Measurements from ENCODE around the gene RAB11FIP5. TPM values are rescaled to one million over a fixed set of nuclear protein-coding genes. Genes with fewer than 3 reads are reported as not detected.

The RAB11FIP5 gene
- total RNA-seq, 1 experiment from 2014 or later: 20.8 TPM

GRCh38 chr2:73111073-73112025 is 1.4 kb downstream of the RAB11FIP5 start:
- Histone ChIP-seq H3K4me2 (ENCODE audit: low read length) (peak overlapping the region; percentile 88), H3K4me1 (ENCODE audit: control insufficient read depth in 1 of 2, insufficient read depth in 2 of 2, low read length in 2 of 2) (peaks cover 20 to 30% of the 10 kb centered on the region in 2 experiments), H3K27me3 (ENCODE audit: insufficient read depth, low read length) (no peaks in the 10 kb centered on the region), H3K36me3 (ENCODE audit: control insufficient read depth in 1 of 2, insufficient read depth in 2 of 2, low read length in 2 of 2) (no peaks in the 10 kb centered on the region; a peak in 1 of 4 replicates), H2AFZ (ENCODE audit: low read depth, low read length, poor library complexity, severe bottlenecking) (no peak overlapping the region), H3K9me3 (ENCODE audit: control insufficient read depth in 1 of 2, insufficient read depth in 1 of 2, low read depth in 1 of 2, low read length in 2 of 2) (no peaks in the 10 kb centered on the region), H4K20me1 (ENCODE audit: insufficient read depth) (no peaks in the 10 kb centered on the region), H3K4me3 (replicated peaks in 1 of 2; ENCODE audit: low read depth in 1 of 2, low read length in 2 of 2) (peak overlapping the region; percentile 69 to 85), H3K9me2 (ENCODE audit: insufficient read depth) (no peaks in the 10 kb centered on the region), H3K27ac (ENCODE audit: low read depth, low read length) (peak overlapping the region; percentile 91), H3K9ac (ENCODE audit: low read length) (peak overlapping the region; percentile 91), H3K79me2 (ENCODE audit: insufficient read depth, low read length) (peaks cover 59% of the 10 kb centered on the region)
- POLR2A ChIA-PET: no interaction called here
- intact Hi-C loops (cut with micrococcal nuclease): no loop called here
- no peak for TF ChIP-seq TCF7L2 (IDR thresholded peaks at IDR 0.05; ENCODE audit: borderline replicate concordance, extremely low read depth, insufficient read depth, insufficient read length)
- TF ChIP-seq, protein P1, sequence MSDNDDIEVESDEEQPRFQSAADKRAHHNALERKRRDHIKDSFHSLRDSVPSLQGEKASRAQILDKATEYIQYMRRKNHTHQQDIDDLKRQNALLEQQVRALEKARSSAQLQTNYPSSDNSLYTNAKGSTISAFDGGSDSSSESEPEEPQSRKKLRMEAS (IDR thresholded peaks at IDR 0.05): 0 out of 2 replicates have a peak, but pooled peaks have one; percentile 30
- no peak for TF ChIP-seq EZH2 (IDR thresholded peaks at IDR 0.05)
- peak; percentile 43 for TF ChIP-seq POLR2AphosphoS5 (IDR thresholded peaks at IDR 0.05; ENCODE audit: low read depth, low read length)
- CTCF ChIA-PET: no interaction called here
- BruUV-seq (replicated peaks): TSS peak; percentile 53
- DNase-seq (ENCODE audit: low read depth, low spot score): peak; percentile 26
- ATAC-seq: peak; percentile 54
- RAD21 ChIA-PET (ENCODE audit: low non-redundant PET in 1 of 2, low total read pairs in 2 of 2, uncharacterized antibody in 2 of 2, unreplicated experiment in 2 of 2): no interaction called here

GRCh38 chr2:73110168-73111072 is 2.3 kb downstream of the RAB11FIP5 start:
- TF ChIP-seq JUND (IDR thresholded peaks at IDR 0.05): no peak
- TF ChIP-seq FOSL1 (IDR thresholded peaks at IDR 0.05; ENCODE audit: low read depth): no peak
- no peak for TF ChIP-seq SP1 (IDR thresholded peaks at IDR 0.05; ENCODE audit: low read depth)
- Histone ChIP-seq H3K4me3 (replicated peaks in 1 of 2; ENCODE audit: low read depth in 1 of 2, low read length in 2 of 2) (peak overlapping the region; percentile 69 to 85), H3K36me3 (ENCODE audit: control insufficient read depth in 1 of 2, insufficient read depth in 2 of 2, low read length in 2 of 2) (no peaks in the 10 kb centered on the region; a peak in 1 of 4 replicates), H4K20me1 (ENCODE audit: insufficient read depth) (no peaks in the 10 kb centered on the region), H3K9ac (ENCODE audit: low read length) (peak overlapping the region; percentile 91; the same call in 1 of the 2 replicates), H2AFZ (ENCODE audit: low read depth, low read length, poor library complexity, severe bottlenecking) (no peak overlapping the region), H3K27me3 (ENCODE audit: insufficient read depth, low read length) (no peaks in the 10 kb centered on the region), H3K9me3 (ENCODE audit: control insufficient read depth in 1 of 2, insufficient read depth in 1 of 2, low read depth in 1 of 2, low read length in 2 of 2) (no peaks in the 10 kb centered on the region), H3K27ac (ENCODE audit: low read depth, low read length) (peak overlapping the region; percentile 91), H3K9me2 (ENCODE audit: insufficient read depth) (no peaks in the 10 kb centered on the region), H3K79me2 (ENCODE audit: insufficient read depth, low read length) (peaks cover 66% of the 10 kb centered on the region), H3K4me2 (ENCODE audit: low read length) (peak overlapping the region; percentile 88), H3K4me1 (ENCODE audit: control insufficient read depth in 1 of 2, insufficient read depth in 2 of 2, low read length in 2 of 2) (peaks cover 20 to 34% of the 10 kb centered on the region in 2 experiments)
- ATAC-seq (no peak), DNase-seq (ENCODE audit: low read depth, low spot score) (no peak)
- POLR2A ChIA-PET: no interaction called here
- CTCF ChIA-PET: no interaction called here
- BruUV-seq (replicated peaks): no TSS peak
- intact Hi-C loops (cut with micrococcal nuclease): no loop called here
- RAD21 ChIA-PET (ENCODE audit: low non-redundant PET in 1 of 2, low total read pairs in 2 of 2, uncharacterized antibody in 2 of 2, unreplicated experiment in 2 of 2): no interaction called here

Measured in HCT116 (cell line).